K562 (cell line): ENCODE results near the gene FAM151A. TPM values are rescaled to one million over a fixed set of nuclear protein-coding genes. Genes with fewer than 3 reads are reported as not detected.

ENCODE experiments used
- SETDB1 ChIP-seq: IDR thresholded peaks from one replicate; pipeline ENCODE4 v1.6.1; 2012; ENCODE audit warnings: low read length, control low read depth, inconsistent platforms
- TRIM25 ChIP-seq: fragments of 450-650 bp; IDR thresholded peaks from 2 replicates; pipeline ENCODE4 v1.7.0; 2016; ENCODE audit warnings: borderline replicate concordance
- ZNF592 ChIP-seq: fragments of 450-650 bp; IDR thresholded peaks from 2 replicates; pipeline ENCODE4 v1.6.1; 2017; ENCODE audit warnings: antibody characterized with exemption, mild to moderate bottlenecking
- polyA plus RNA-seq, 8 experiments: library from polyadenylated mRNA; depleted of rRNA in 4 of 8; stranded (reverse) in 5 of 8; unstranded in 3 of 8; fragments of >200 nt; fragmentation: Nextera tagmentation in 2 of 8; fragmentation: Illumina TruSeq in 1 of 8; extraction: Ambion mirVana in 2 of 8; extraction: Trizol in 1 of 8; gene quantifications; 2 replicates each; pipeline versions ENCODE4 v1.2.1 to v1.2.3, GENCODE V29; 2011 to 2014; ENCODE audit warnings: inconsistent platforms in 1 of 8, missing spikeins in 1 of 8
- total RNA-seq, 7 experiments: library from RNA; depleted of rRNA in 6 of 7; stranded (reverse); fragments of >200 nt in 6 of 7; fragmentation: Illumina TruSeq in 2 of 7; extraction: Trizol in 2 of 7; gene quantifications; 2 replicates each; pipeline versions ENCODE4 v1.2.1 to v1.2.3, GENCODE V29; 2011 to 2021; ENCODE audit warnings: low replicate concordance in 1 of 7

Gene FAM151A
- total and polyA plus RNA-seq, 9 of the 15 experiments (the other 6 are each of a cell fraction or from before 2014, with no cell fraction given), result not detected

- TF ChIP-seq TRIM25 (no peak), SETDB1 (no peak), ZNF592 (no peak)
Measured at GRCh38 chr1:54559771-54560231, 63.5 kb downstream of the FAM151A start (continued).

Other genes with a start within 250 kb of the FAM151A start
- gene SSBP3, start 217.1 kb downstream of the FAM151A start, total RNA-seq (2014; rRNA removed), result 23.8 and 36.9 TPM in 2 replicates
- gene SSBP3, start 217.1 kb downstream of the FAM151A start, total RNA-seq (2014; rRNA removed; fragmentation: Illumina TruSeq; extraction: Trizol), result 33.8 and 44.0 TPM in 2 replicates
- 39.8 and 45.1 TPM in 2 replicates for gene SSBP3, start 217.1 kb downstream of the FAM151A start, total RNA-seq (2015; rRNA removed; fragmentation: Illumina TruSeq; extraction: Trizol)
- gene SSBP3, start 217.1 kb downstream of the FAM151A start, total RNA-seq (2021), result 102 and 106 TPM in 2 replicates
- 17.6 and 43.9 TPM in 2 replicates for gene SSBP3, start 217.1 kb downstream of the FAM151A start, polyA plus RNA-seq (2011; rRNA removed)
- 107 and 108 TPM in 2 replicates for gene SSBP3, start 217.1 kb downstream of the FAM151A start, polyA plus RNA-seq (2014; fragmentation: Illumina TruSeq; extraction: Trizol)
- gene SSBP3, start 217.1 kb downstream of the FAM151A start, polyA plus RNA-seq (2014; fragmentation: Nextera tagmentation; extraction: Ambion mirVana), result 1 to 10 TPM; 8.7 TPM
- 51.4 and 68.8 TPM in 2 replicates for gene SSBP3, start 217.1 kb downstream of the FAM151A start, polyA plus RNA-seq (2014; rRNA removed)
- gene ACOT11, start 75.3 kb downstream of the FAM151A start, total RNA-seq (2014; rRNA removed), result 0.49 and 0.64 TPM in 2 replicates
- gene ACOT11, start 75.3 kb downstream of the FAM151A start, total RNA-seq (2014; rRNA removed; fragmentation: Illumina TruSeq; extraction: Trizol), result 0.04 and 0.16 TPM in 2 replicates
- 0.33 and 0.64 TPM in 2 replicates for gene ACOT11, start 75.3 kb downstream of the FAM151A start, total RNA-seq (2015; rRNA removed; fragmentation: Illumina TruSeq; extraction: Trizol)
- 0.89 and 1.2 TPM in 2 replicates for gene ACOT11, start 75.3 kb downstream of the FAM151A start, total RNA-seq (2021)
- gene ACOT11, start 75.3 kb downstream of the FAM151A start, polyA plus RNA-seq (2011; rRNA removed), result 0.31 and 2.8 TPM in 2 replicates
- gene ACOT11, start 75.3 kb downstream of the FAM151A start, polyA plus RNA-seq (2014; fragmentation: Illumina TruSeq; extraction: Trizol), result 0.42 and 0.91 TPM in 2 replicates
- gene ACOT11, start 75.3 kb downstream of the FAM151A start, polyA plus RNA-seq (2014; fragmentation: Nextera tagmentation; extraction: Ambion mirVana), result not detected
- gene ACOT11, start 75.3 kb downstream of the FAM151A start, polyA plus RNA-seq (2014; rRNA removed), result 0.71 and 0.78 TPM in 2 replicates
- gene MROH7, start 18.3 kb upstream of the FAM151A start, total RNA-seq (2014; rRNA removed), result not detected in 2 replicates
- gene MROH7, start 18.3 kb upstream of the FAM151A start, total RNA-seq (2014; rRNA removed; fragmentation: Illumina TruSeq; extraction: Trizol), result not detected in 2 replicates
- not detected in 2 replicates for gene MROH7, start 18.3 kb upstream of the FAM151A start, total RNA-seq (2015; rRNA removed; fragmentation: Illumina TruSeq; extraction: Trizol)
- gene MROH7, start 18.3 kb upstream of the FAM151A start, total RNA-seq (2021), result not detected in 2 replicates
- gene MROH7, start 18.3 kb upstream of the FAM151A start, polyA plus RNA-seq (2011; rRNA removed), result 0.03 TPM in 1 of 2 replicates, not detected in the other
- gene MROH7, start 18.3 kb upstream of the FAM151A start, polyA plus RNA-seq (2014; fragmentation: Illumina TruSeq; extraction: Trizol), result not detected in 2 replicates
- gene MROH7, start 18.3 kb upstream of the FAM151A start, polyA plus RNA-seq (2014; fragmentation: Nextera tagmentation; extraction: Ambion mirVana), result not detected
- gene MROH7, start 18.3 kb upstream of the FAM151A start, polyA plus RNA-seq (2014; rRNA removed), result not detected in 2 replicates
- 36.3 and 41.1 TPM in 2 replicates for gene TTC4, start 92.3 kb upstream of the FAM151A start, total RNA-seq (2014; rRNA removed)
- gene TTC4, start 92.3 kb upstream of the FAM151A start, total RNA-seq (2014; rRNA removed; fragmentation: Illumina TruSeq; extraction: Trizol), result 66.7 and 68.3 TPM in 2 replicates
- gene TTC4, start 92.3 kb upstream of the FAM151A start, total RNA-seq (2015; rRNA removed; fragmentation: Illumina TruSeq; extraction: Trizol), result 66.3 and 76.3 TPM in 2 replicates
- 42.6 and 42.8 TPM in 2 replicates for gene TTC4, start 92.3 kb upstream of the FAM151A start, total RNA-seq (2021)
- 47.8 and 54.1 TPM in 2 replicates for gene TTC4, start 92.3 kb upstream of the FAM151A start, polyA plus RNA-seq (2011; rRNA removed)
- 52.4 and 69.9 TPM in 2 replicates for gene TTC4, start 92.3 kb upstream of the FAM151A start, polyA plus RNA-seq (2014; fragmentation: Illumina TruSeq; extraction: Trizol)
- gene TTC4, start 92.3 kb upstream of the FAM151A start, polyA plus RNA-seq (2014; fragmentation: Nextera tagmentation; extraction: Ambion mirVana), result 100 to 1,000 TPM in 1 of 2 experiments, 10 to 100 TPM in 1; 46.1 to 111 TPM
- gene TTC4, start 92.3 kb upstream of the FAM151A start, polyA plus RNA-seq (2014; rRNA removed), result 41.5 and 45.3 TPM in 2 replicates
- 8.5 and 11.8 TPM in 2 replicates for gene PARS2, start 141.0 kb upstream of the FAM151A start, total RNA-seq (2014; rRNA removed)
- 7.0 and 7.6 TPM in 2 replicates for gene PARS2, start 141.0 kb upstream of the FAM151A start, total RNA-seq (2014; rRNA removed; fragmentation: Illumina TruSeq; extraction: Trizol)
- gene PARS2, start 141.0 kb upstream of the FAM151A start, total RNA-seq (2015; rRNA removed; fragmentation: Illumina TruSeq; extraction: Trizol), result 7.9 and 8.1 TPM in 2 replicates
- gene PARS2, start 141.0 kb upstream of the FAM151A start, total RNA-seq (2021), result 10.6 and 11.6 TPM in 2 replicates
- gene PARS2, start 141.0 kb upstream of the FAM151A start, polyA plus RNA-seq (2011; rRNA removed), result 6.7 and 11.4 TPM in 2 replicates
- gene PARS2, start 141.0 kb upstream of the FAM151A start, polyA plus RNA-seq (2014; fragmentation: Illumina TruSeq; extraction: Trizol), result 12.4 and 12.8 TPM in 2 replicates
- gene PARS2, start 141.0 kb upstream of the FAM151A start, polyA plus RNA-seq (2014; fragmentation: Nextera tagmentation; extraction: Ambion mirVana), result 10 to 100 TPM in 1 of 2 experiments, 1 to 10 TPM in 1; 6.3 to 11.4 TPM
- 7.3 and 7.6 TPM in 2 replicates for gene PARS2, start 141.0 kb upstream of the FAM151A start, polyA plus RNA-seq (2014; rRNA removed)
- not detected in 2 replicates for gene TTC22, start 177.8 kb upstream of the FAM151A start, total RNA-seq (2014; rRNA removed)
- gene TTC22, start 177.8 kb upstream of the FAM151A start, total RNA-seq (2014; rRNA removed; fragmentation: Illumina TruSeq; extraction: Trizol), result not detected in 2 replicates
- gene TTC22, start 177.8 kb upstream of the FAM151A start, total RNA-seq (2015; rRNA removed; fragmentation: Illumina TruSeq; extraction: Trizol), result not detected in 2 replicates
- gene TTC22, start 177.8 kb upstream of the FAM151A start, total RNA-seq (2021), result not detected in 2 replicates
- 0.03 TPM in 1 of 2 replicates, not detected in the other for gene TTC22, start 177.8 kb upstream of the FAM151A start, polyA plus RNA-seq (2011; rRNA removed)
- gene TTC22, start 177.8 kb upstream of the FAM151A start, polyA plus RNA-seq (2014; fragmentation: Illumina TruSeq; extraction: Trizol), result not detected in 2 replicates
- under 1 TPM in 1 of 2 experiments, not detected in 1; 0.07 TPM for gene TTC22, start 177.8 kb upstream of the FAM151A start, polyA plus RNA-seq (2014; fragmentation: Nextera tagmentation; extraction: Ambion mirVana)
- gene TTC22, start 177.8 kb upstream of the FAM151A start, polyA plus RNA-seq (2014; rRNA removed), result 0.23 TPM in 1 of 2 replicates, not detected in the other